CD4-positive, alpha-beta T cell treated with Interleukin-17A for 4 hours (primary cell): Measurements from ENCODE around the gene SERINC5.
"Not testable (repeated sequence)": the region's sequence is repeated elsewhere in the genome, so short reads cannot be mapped to it uniquely, and the experiment has no call there.

Experiments used
- DNase-seq: peaks from one replicate; pipeline ENCODE4 v3.0.0-alpha.2; 2020; ENCODE audit warnings: mixed read lengths

Gene SERINC5

GRCh38 chr5:80125962-80126480 is 129.8 kb downstream of the SERINC5 start:
- DNase-seq: peak; percentile 42

GRCh38 chr5:80125022-80125961 is 130.6 kb downstream of the SERINC5 start:
- no peak for DNase-seq

- DNase-seq: no peak
These were observed 131.5 kb downstream of the SERINC5 start for GRCh38 chr5:80124121-80124918.

- DNase-seq: no peak
These were observed 133.3 kb downstream of the SERINC5 start for GRCh38 chr5:80122579-80122978.

GRCh38 chr5:80119372-80119771 is 136.5 kb downstream of the SERINC5 start:
- no peak for DNase-seq

GRCh38 chr5:80117446-80117845 is 138.4 kb downstream of the SERINC5 start:
- no peak for DNase-seq

- no peak for DNase-seq
These were observed 139.4 kb downstream of the SERINC5 start for GRCh38 chr5:80116465-80116864.

- no peak for DNase-seq
These were observed 139.8 kb downstream of the SERINC5 start for GRCh38 chr5:80116000-80116399.

- no peak for DNase-seq
These were observed 141.0 kb downstream of the SERINC5 start for GRCh38 chr5:80114860-80115259.

- not testable (repeated sequence) for DNase-seq
These were observed 144.4 kb downstream of the SERINC5 start for GRCh38 chr5:80111376-80111990.

- DNase-seq: no peak
These were observed 146.0 kb downstream of the SERINC5 start for GRCh38 chr5:80109646-80110478.

GRCh38 chr5:80106916-80107315 is 148.9 kb downstream of the SERINC5 start:
- no peak for DNase-seq

- DNase-seq: peak; percentile 43
These were observed 150.0 kb downstream of the SERINC5 start for GRCh38 chr5:80105698-80106439.

- DNase-seq: no peak
These were observed 152.5 kb downstream of the SERINC5 start for GRCh38 chr5:80103371-80103770.

- no peak for DNase-seq
These were observed 153.9 kb downstream of the SERINC5 start for GRCh38 chr5:80101993-80102392.

- peak; percentile 11 for DNase-seq
These were observed 158.4 kb downstream of the SERINC5 start for GRCh38 chr5:80097451-80097850.

- DNase-seq: no peak
These were observed 161.6 kb downstream of the SERINC5 start for GRCh38 chr5:80094236-80094738.

GRCh38 chr5:80093796-80094195 is 162.1 kb downstream of the SERINC5 start:
- DNase-seq: no peak

GRCh38 chr5:80092486-80093107 is 163.3 kb downstream of the SERINC5 start:
- peak; percentile 14 for DNase-seq

GRCh38 chr5:80091792-80092192 is 164.1 kb downstream of the SERINC5 start:
- peak; percentile 37 for DNase-seq

- DNase-seq: no peak
These were observed 165.0 kb downstream of the SERINC5 start for GRCh38 chr5:80090884-80091166.
